Stimulated activated CD4-positive, alpha-beta T cell treated with anti-CD3 and anti-CD28 coated beads, Interleukin-1b, Interleukin-23, amount 100 ng/mL, for 24 hours (primary cell): Measurements from ENCODE around the gene FCRLB.
"Not testable (repeated sequence)": the region's sequence is repeated elsewhere in the genome, so short reads cannot be mapped to it uniquely, and the experiment has no call there.

ENCODE experiments used
- DNase-seq, 4 experiments: peaks; one replicate each; pipeline ENCODE4 v3.0.0-alpha.2; 2020; ENCODE audit warnings: low read depth in 4 of 4, low spot score in 1 of 4

The FCRLB gene, protein sequence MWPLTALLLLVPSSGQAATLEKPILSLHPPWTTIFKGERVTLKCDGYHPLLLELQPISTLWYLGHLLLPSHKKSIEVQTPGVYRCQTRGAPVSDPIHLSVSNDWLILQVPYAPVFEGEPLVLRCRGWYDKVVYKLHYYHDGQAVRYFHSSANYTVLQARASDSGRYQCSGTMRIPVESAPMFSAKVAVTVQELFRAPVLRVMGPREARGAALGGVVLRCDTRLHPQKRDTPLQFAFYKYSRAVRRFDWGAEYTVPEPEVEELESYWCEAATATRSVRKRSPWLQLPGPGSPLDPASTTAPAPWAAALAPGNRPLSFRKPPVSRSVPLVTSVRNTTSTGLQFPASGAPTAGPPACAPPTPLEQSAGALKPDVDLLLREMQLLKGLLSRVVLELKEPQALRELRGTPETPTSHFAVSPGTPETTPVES

DNA sequence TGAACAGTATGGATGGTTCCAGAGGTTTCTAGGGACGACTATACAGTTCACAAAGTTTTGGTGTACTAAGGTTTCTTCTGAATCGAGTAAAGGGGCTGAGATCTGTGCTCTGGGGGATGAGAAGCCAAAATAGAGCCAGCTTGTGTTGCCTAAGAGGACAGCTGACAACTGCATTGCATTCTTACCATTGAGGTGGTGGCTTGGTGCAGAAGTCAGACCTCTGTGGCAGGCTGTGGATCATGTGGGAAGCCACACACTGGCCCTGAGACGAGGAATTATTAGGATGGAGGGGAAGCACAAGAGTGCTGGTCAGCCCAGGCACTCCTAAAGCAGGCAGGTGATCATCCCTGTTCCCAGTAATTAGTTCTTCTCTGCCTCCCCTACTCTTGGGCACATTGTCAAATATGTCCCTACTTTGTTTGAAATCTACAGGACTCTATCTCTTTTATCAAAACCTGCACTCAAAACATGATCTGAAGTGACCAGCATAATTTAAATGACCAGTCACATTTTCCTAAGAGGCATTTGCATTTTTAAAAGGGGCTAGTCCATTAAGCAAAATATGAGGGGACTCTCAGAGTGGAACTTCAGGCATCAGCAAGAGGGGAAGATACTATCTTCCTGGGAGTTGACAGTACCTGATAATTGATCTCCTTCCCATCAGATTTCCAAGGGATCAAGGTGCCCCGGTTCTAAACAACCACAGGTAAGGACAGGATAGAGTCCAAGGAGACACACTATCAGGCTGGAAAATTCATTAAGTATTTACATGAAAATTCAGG lies at the start of gene FCRLB:
FCRLB (plus strand) TSS at position 589 of the 782 bp plus-strand sequence. CDS start 1,129 bp downstream, outside the sequence.
- no peak for DNase-seq

GRCh38 chr1:161673437-161673836 lies 47.9 kb upstream of the FCRLB start:
- not testable (repeated sequence) for DNase-seq

DNA sequence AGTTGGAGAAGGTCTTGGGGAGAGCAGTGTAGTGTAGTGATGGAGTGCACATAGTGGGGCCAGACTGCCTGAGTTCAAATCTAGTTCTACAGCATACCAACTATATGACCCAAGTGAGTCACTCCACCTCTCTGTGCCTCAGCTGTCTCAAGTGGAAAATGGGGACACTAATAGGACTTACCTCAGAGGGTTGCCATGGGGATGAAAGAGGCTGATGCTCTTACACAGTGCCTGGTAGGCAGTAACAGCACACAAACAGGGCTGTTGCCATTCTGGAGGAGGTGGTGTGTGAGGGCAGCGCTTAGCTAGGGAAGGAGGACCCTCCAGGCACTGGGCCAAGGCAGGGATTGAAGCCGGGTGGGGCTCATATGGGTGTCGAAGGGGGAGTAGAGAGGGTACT lies 46.9 kb upstream of the FCRLB start:
- DNase-seq = not testable (repeated sequence)

DNA sequence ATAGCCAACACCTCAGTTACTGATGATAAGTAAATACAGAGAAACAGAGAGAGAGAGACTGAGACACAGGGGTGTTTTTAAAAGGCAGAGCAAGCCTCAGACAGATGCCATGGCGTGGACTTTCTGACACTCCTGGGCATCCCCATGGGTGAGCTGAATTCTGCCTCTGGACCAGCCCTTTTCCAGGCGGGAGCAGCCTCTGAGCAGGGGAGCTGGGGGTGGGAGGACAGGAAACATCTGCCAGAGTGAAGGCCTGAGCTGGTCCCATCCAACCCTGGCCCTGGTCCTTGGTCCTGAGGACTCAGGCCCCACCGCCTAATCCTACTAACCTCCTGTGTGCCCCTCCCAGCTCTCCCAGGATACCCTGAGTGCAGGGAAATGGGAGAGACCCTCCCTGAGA lies 46.4 kb upstream of the FCRLB start:
- DNase-seq = not testable (repeated sequence)

DNA sequence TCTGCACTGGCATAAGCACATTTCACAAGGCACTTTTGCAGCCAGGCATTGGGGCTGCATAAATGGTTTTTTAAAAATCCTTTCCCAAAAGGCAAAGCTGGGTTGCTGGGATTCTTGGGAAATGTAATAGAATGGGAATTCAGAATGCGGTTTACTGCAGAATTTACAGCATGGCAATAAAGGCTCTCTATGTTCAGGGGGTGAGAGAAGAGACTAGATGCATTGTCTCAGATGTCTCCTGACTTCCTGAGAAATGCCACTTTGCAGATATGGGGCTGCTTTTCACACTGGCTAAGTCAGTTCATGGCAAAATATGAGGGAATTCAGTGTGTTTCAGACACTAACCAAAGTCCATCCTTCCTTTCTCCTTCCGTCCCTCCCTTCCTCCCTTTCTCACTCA lies 44.9 kb upstream of the FCRLB start:
- no peak for DNase-seq

- no peak for DNase-seq
These were observed 44.2 kb upstream of the FCRLB start for GRCh38 chr1:161676958-161677689.

GRCh38 chr1:161678500-161678899 lies 42.8 kb upstream of the FCRLB start:
- no peak for DNase-seq

GRCh38 chr1:161681879-161682278 lies 39.5 kb upstream of the FCRLB start:
- DNase-seq = no peak

GRCh38 chr1:161688946-161689345 lies 32.4 kb upstream of the FCRLB start:
- no peak for DNase-seq

GRCh38 chr1:161691846-161692245 lies 29.5 kb upstream of the FCRLB start:
- no peak for DNase-seq

DNA sequence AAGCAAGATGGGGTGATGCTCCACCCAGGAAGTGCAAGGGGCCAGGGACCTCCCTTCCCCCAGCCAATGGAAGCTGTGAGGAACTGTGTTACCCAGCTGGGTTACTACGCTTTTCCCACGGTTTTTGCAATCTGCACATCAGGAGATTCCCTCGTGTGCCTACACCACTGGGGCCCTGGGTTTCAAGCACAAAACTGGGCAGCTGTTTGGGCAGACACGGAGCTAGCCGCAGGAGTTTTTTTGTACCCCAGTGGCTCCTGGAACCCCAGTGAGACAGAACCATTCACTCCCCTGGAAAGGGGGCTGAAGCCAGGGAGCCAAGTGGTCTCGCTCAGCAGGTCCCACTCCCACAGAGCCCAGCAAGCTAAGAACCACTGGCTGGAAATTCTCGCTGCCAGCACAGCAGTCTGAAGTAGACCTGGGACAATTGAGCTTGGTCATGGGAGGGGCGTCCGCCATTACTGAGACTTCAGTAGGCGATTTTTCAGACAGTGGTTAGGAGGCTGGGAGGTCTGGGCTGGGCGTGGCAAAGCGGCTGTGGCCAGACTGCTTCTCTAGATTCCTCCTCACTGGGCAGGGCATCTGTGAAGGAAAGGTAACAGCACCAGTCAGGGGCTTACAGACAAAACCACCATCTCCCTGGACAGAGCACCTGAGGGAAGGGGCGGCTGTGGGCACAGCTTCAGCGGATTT lies 28.2 kb upstream of the FCRLB start:
- not testable (repeated sequence) for DNase-seq

DNA sequence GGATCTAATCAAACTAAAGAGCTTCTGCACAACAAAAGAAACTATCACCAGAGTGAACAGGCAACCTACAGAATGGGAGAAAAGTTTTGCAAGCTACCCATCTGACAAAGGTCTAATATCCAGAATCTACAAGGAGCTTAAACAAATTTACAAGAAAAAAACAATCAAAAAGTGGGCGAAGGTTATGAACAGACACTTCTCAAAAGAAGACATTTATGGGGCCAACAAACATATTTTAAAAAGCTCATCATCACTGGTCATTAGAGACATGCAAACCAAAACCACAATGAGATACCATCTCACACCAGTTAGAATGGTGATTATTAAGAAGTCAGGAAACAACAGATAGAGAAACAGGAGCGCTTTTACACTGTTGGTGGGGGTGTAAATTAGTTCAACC lies 23.0 kb upstream of the FCRLB start:
- not testable (repeated sequence) for DNase-seq

GRCh38 chr1:161702250-161702649 lies 19.1 kb upstream of the FCRLB start:
- no peak for DNase-seq

- no peak for DNase-seq
These were observed 15.8 kb upstream of the FCRLB start for GRCh38 chr1:161705537-161705936.

DNA sequence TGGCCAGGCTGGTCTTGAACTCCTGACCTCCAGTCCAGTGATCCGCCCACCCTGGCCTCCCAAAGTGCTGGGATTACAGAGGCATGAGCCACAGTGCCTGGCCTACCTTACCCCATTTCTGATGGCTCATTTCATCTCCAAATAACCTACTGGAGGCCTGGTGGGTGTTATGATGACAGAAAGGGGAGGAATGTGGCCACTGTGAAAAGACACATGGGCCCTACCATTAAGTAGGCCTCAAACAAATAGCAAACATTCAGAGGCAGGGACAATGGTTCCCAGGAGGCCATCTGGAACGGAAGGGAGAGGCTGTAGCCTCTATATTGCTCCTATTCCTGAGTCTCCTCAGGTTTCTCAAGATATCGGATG lies 15.2 kb upstream of the FCRLB start:
- no peak for DNase-seq

DNA sequence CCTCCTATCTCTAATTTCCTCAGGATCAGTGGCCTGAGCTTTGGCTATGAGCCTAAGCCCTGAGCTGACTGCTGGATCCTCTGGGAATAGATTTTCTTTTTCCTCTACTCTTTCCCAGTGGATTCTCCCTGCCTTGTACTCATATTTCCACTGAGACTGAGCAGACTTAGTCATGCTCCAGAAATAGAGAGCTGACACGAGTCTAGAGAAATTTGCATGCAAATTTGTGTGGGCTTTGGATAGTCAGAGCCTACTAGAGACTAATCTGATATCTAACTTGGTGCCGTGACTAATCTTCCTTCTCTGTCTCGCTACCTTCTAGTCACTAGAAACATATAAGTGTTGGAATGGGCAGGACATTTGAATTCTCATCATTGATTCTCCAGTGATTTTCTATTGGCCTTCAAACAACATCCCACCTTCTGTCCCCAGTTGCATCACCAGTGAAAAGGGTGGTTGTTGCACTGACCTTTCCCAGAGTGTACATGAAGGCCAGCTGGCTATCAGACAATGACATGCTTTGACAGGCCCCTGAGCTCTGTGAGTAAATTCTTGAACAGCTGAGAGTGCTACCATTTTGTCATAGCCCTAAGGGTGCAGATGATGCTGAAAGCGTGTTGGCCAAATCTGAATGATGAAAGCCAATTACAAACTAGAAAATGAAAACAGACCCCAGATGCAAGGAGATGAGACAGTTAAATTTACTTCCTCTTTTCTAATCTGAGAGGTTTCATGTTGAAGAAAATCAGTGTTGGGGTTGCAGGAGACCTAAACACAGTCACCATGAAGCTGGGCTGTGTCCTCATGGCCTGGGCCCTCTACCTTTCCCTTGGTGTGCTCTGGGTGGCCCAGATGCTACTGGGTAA lies 14.6 kb upstream of the FCRLB start, which contains the start of gene FCRLA:
FCRLA (plus strand) TSS at position 748 of the 866 bp plus-strand sequence; CDS start at position 784, 36 bp downstream.
- DNase-seq = no peak

GRCh38 chr1:161707503-161707902 lies 13.8 kb upstream of the FCRLB start:
- DNase-seq = no peak

GRCh38 chr1:161709373-161709772 lies 12.0 kb upstream of the FCRLB start:
- no peak for DNase-seq

DNA sequence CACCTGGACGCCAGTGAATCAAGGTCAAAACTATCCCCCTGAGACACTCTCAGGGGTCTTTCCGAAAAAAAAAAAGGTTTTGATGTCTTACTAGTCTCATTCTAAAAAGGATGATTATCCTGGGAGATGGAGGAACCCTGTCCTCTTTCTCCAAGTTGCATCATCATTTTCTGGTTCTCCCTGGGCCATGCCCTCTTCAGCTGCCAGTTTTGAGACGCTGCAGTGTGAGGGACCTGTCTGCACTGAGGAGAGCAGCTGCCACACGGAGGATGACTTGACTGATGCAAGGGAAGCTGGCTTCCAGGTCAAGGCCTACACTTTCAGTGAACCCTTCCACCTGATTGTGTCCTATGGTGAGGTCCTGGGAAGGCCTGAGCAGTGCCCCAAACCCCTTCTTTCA lies 10.8 kb upstream of the FCRLB start:
- no peak for DNase-seq
